ENCODE data around the gene STARD3NL. TPM values are rescaled to one million over a fixed set of nuclear protein-coding genes. Genes with fewer than 3 reads are reported as not detected.

Gene STARD3NL
- total and polyA plus RNA-seq, 2 of the 4 experiments (the other 2 are of a cell fraction), result 51.6 to 69.7 TPM

GRCh38 chr7:38154278-38154677 is 23.8 kb upstream of the STARD3NL start:
- H4K91ac ChIP-seq (ENCODE audit: insufficient read depth, low read depth, low read length), result no peak overlapping the region
- TF ChIP-seq CTCF (conservative IDR thresholded peaks at IDR 0.05; ENCODE audit: low read depth, low read length) (no peak), RCOR1 (IDR thresholded peaks at IDR 0.05; ENCODE audit: insufficient replicate concordance, low read length) (no peak), MAFK (IDR thresholded peaks at IDR 0.05; ENCODE audit: low read depth, low read length) (no peak), USF2 (IDR thresholded peaks at IDR 0.05; ENCODE audit: low read depth, low read length) (no peak)
- DNase-seq (no peak), ATAC-seq (ENCODE audit: low read depth) (no peak)
- H4K5ac ChIP-seq (ENCODE audit: low read depth, low read length), result no peak overlapping the region
- ChIA-PET CTCF (no interaction called here), POLR2A (ENCODE audit: unreplicated experiment) (no interaction called here)
- no TSS peak for BruUV-seq (replicated peaks)
- H4K20me1 ChIP-seq (ENCODE audit: insufficient read depth, low read length), result no peaks in the 10 kb centered on the region
- H3K79me1 ChIP-seq (ENCODE audit: low read depth in 1 of 2, low read length in 2 of 2), result no peaks in the 10 kb centered on the region
- H3K27me3 ChIP-seq (ENCODE audit: control insufficient read depth, insufficient read depth, low read length), result no peaks in the 10 kb centered on the region
- in situ Hi-C loops (cut with MboI; ENCODE audit: low sequenced_read_pairs), result no loop called here
- dilution Hi-C loops (cut with HindIII; ENCODE audit: low sequenced_read_pairs, unreplicated experiment), result no loop called here
- H3K4me2 ChIP-seq (ENCODE audit: low read depth, low read length), result no peak overlapping the region
- no peak overlapping the region for H3K18ac ChIP-seq (ENCODE audit: low read depth, low read length)
- H2BK120ac ChIP-seq (ENCODE audit: low read depth, low read length), result no peak overlapping the region
- no CpG with 5 or more reads among the region's 2 CpGs for WGBS, 2 experiments (ENCODE audit: extremely low coverage in 2 of 2, insufficient read length in 1 of 2)
- no peak overlapping the region for H4K8ac ChIP-seq (ENCODE audit: low read depth in 2 of 2, low read length in 2 of 2)
- H3K9me3 ChIP-seq (ENCODE audit: control insufficient read depth, insufficient read depth, low read length), result no peaks in the 10 kb centered on the region
- H3K36me3 ChIP-seq (ENCODE audit: control insufficient read depth, insufficient read depth, low read length), result no peaks in the 10 kb centered on the region
- no peak overlapping the region for H3K4me3 ChIP-seq (ENCODE audit: insufficient read depth, low read depth, low read length)
- no peak overlapping the region for H2AK5ac ChIP-seq (ENCODE audit: low read depth, low read length)
- no peak overlapping the region for H3K27ac ChIP-seq (ENCODE audit: insufficient read depth, low read length)
- H2BK20ac ChIP-seq (ENCODE audit: low read depth, low read length), result no peak overlapping the region
- H2AFZ ChIP-seq (replicated peaks; ENCODE audit: low read length, poor library complexity), result no peak overlapping the region
- no peaks in the 10 kb centered on the region for H3K9me1 ChIP-seq (ENCODE audit: insufficient read depth, low read length)
- no peak overlapping the region for H3K23ac ChIP-seq (ENCODE audit: low read depth, low read length)
- H3K14ac ChIP-seq (replicated peaks; ENCODE audit: low read depth, low read length), result no peak overlapping the region
- no peaks in the 10 kb centered on the region for H3K4me1 ChIP-seq (ENCODE audit: control insufficient read depth, insufficient read depth, low read length)
- no peak overlapping the region for H3K9ac ChIP-seq (ENCODE audit: low read depth, low read length)
- intact Hi-C loops (cut with micrococcal nuclease), result no loop called here
- H2BK5ac ChIP-seq (ENCODE audit: low read depth, low read length, poor library complexity, severe bottlenecking), result no peak overlapping the region
- no peak overlapping the region for H3K4ac ChIP-seq (ENCODE audit: low read depth, low read length)
- H2AK9ac ChIP-seq (replicated peaks; ENCODE audit: low read depth, low read length, poor library complexity), result no peak overlapping the region
- H3K56ac ChIP-seq (ENCODE audit: extremely low read depth, insufficient read depth, low read length), result no peak overlapping the region
- no peak overlapping the region for H2BK15ac ChIP-seq (ENCODE audit: low read depth, low read length)

All from IMR-90 (cell line).